ENCODE measurements around the gene TIGAR. TPM values are rescaled to one million over a fixed set of nuclear protein-coding genes. Genes with fewer than 3 reads are reported as not detected.

TIGAR gene
- total and polyA plus RNA-seq, 2 of the 8 experiments (the other 6 are each of a cell fraction or from before 2014, with no cell fraction given), result 3.8 to 26.4 TPM

DNA sequence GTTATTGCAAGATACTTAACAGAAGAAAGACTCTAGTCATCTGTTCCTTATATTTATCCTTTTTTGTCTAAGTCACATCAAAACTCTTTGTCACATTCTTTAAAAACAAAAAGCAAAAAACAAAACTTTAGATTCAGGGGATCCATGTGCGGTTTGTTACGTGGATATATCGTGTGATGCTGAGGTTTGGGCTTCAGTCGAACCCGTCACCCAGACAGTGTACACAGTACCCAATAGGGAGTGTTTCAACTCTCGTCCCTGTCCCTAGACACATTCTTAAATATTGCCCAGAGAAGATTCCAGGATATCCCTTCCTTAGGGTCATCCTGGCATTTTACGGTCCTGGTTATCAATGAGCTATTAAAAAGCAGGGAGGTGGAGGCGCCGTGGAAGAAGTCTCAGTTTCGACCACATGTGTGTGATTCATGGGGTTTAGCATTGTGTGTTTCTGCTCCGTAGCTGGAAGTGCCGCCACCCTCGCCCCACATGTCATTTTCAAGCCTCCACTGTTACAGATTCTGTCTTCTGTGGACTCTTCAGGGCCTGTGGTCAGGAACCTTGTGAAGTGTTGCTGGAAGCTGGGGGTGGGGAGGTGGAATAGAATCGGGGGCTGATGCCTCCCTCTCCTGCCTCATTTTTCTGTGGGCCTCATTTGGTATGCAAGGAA, 27.6 kb upstream of the TIGAR start:
- Histone ChIP-seq H4K20me1 (replicated peaks in 1 of 2; ENCODE audit: control insufficient read depth in 1 of 2, insufficient read depth in 2 of 2, low read length in 2 of 2) (peaks cover 42 to 50% of the 10 kb centered on the region in 2 experiments), H3K56ac (replicated peaks; ENCODE audit: insufficient read length, low read depth, low read length) (no peak overlapping the region), H2BK5ac (ENCODE audit: low read depth, low read length) (0 out of 2 replicates have a peak overlapping the region, but pooled peaks have one; percentile 28), H2BK15ac (ENCODE audit: low read length) (no peak overlapping the region), H2AK5ac (ENCODE audit: low read depth, low read length) (no peak overlapping the region), H3K4me2 (ENCODE audit: insufficient read depth in 1 of 2, low read depth in 2 of 2, low read length in 2 of 2) (no peak overlapping the region), H2BK120ac (replicated peaks; ENCODE audit: low read depth, low read length) (no peak overlapping the region), H3K23me2 (ENCODE audit: low read depth, low read length) (no peaks in the 10 kb centered on the region), H3K4me1 (replicated peaks in 1 of 4; ENCODE audit: control insufficient read depth in 3 of 4, insufficient read depth in 4 of 4, low read length in 3 of 4) (peaks cover 0 to 9% (median 0%) of the 10 kb centered on the region in 4 experiments; a peak in 4 of 7 replicates), H2AFZ (ENCODE audit: low read length) (no peak overlapping the region), H4K5ac (ENCODE audit: insufficient read length, low read depth, low read length) (no peak overlapping the region), H3K79me1 (ENCODE audit: low read depth, low read length) (peaks cover 7% of the 10 kb centered on the region), H3K4me3 (ENCODE audit: extremely low read depth in 1 of 4, insufficient read depth in 2 of 4, low read depth in 3 of 4, low read length in 4 of 4) (no peak overlapping the region), H3K9ac (replicated peaks in 1 of 4; ENCODE audit: extremely low read depth in 1 of 4, low read depth in 3 of 4, low read length in 3 of 4) (no peak overlapping the region), H3K27me3 (replicated peaks in 1 of 4; ENCODE audit: control insufficient read depth in 3 of 4, extremely low read depth in 1 of 4, insufficient read depth in 3 of 4, low read length in 3 of 4) (no peaks in the 10 kb centered on the region), H4K8ac (ENCODE audit: extremely low read depth, insufficient read depth, low read length) (no peak overlapping the region; the same call in 1 of the 2 replicates), H3K4ac (replicated peaks; ENCODE audit: insufficient read length, low read depth, low read length) (no peak overlapping the region), H2BK20ac (ENCODE audit: low read length) (no peak overlapping the region), H2BK12ac (ENCODE audit: low read depth, low read length) (no peak overlapping the region), H3K23ac (ENCODE audit: insufficient read length) (no peak overlapping the region), H3K27ac (ENCODE audit: low read depth, low read length) (no peak overlapping the region), H3K14ac (ENCODE audit: insufficient read length) (no peak overlapping the region), H3K9me3 (ENCODE audit: insufficient read depth in 2 of 2, low read depth in 1 of 2, low read length in 1 of 2) (no peaks in the 10 kb centered on the region), H3K79me2 (ENCODE audit: control insufficient read depth in 1 of 2, insufficient read depth in 2 of 2, low read length in 2 of 2) (peaks cover 3 to 72% of the 10 kb centered on the region in 2 experiments), H4K91ac (replicated peaks; ENCODE audit: insufficient read length, low read length) (no peak overlapping the region), H3K18ac (ENCODE audit: extremely low read depth, low read length) (no peak overlapping the region), H3K36me3 (ENCODE audit: control insufficient read depth in 2 of 4, insufficient read depth in 4 of 4, low read length in 3 of 4) (peaks cover 17 to 92% (median 58%) of the 10 kb centered on the region in 4 experiments)
- 96% methylated on average over 13 of the region's 14 CpGs; no CpG with 5 or more reads in 1 of the 2 experiments for WGBS, 2 experiments (ENCODE audit: extremely low coverage in 1 of 2, insufficient coverage in 1 of 2, insufficient read length in 1 of 2, insufficient replicate concordance in 2 of 2, low coverage in 1 of 2, low lambda C conversion rate in 2 of 2, missing lambda C conversion rate in 1 of 2)
- POLR2A ChIA-PET (ENCODE audit: partially characterized antibody), result interaction anchor here (0.6 to 29.3 kb wide), 3 partner anchors 4 to 96 kb away, joined by 3 to 531 read pairs (median 531); partner anchors contain the start of gene CCND2
- DNase-seq (ENCODE audit: low read depth in 1 of 2, low spot score in 2 of 2) (no peak), FAIRE-seq (no peak)
- CTCF ChIA-PET (ENCODE audit: partially characterized antibody), result interaction anchor here (1.3 to 3.4 kb wide), 4 partner anchors 10 to 16 kb away, joined by 5 to 20 read pairs (median 10); no protein-coding TSS in a partner anchor
- TF ChIP-seq KDM4A (IDR thresholded peaks at IDR 0.05; ENCODE audit: low read depth, low read length, severe bottlenecking), result no peak
- TF ChIP-seq TAF1 (IDR thresholded peaks at IDR 0.05; ENCODE audit: low read depth, low read length), result no peak
- TF ChIP-seq ZNF274 (IDR thresholded peaks at IDR 0.05; ENCODE audit: borderline replicate concordance, extremely low read depth, low read length), result no peak
- TF ChIP-seq RXRA (IDR thresholded peaks at IDR 0.05; ENCODE audit: insufficient read depth, low read depth, low read length), result no peak
- no peak for TF ChIP-seq BRCA1 (IDR thresholded peaks at IDR 0.05; ENCODE audit: low read depth, low read length)
- TF ChIP-seq JUN (IDR thresholded peaks at IDR 0.05; ENCODE audit: low read depth, low read length), result no peak
- no peak for TF ChIP-seq TCF12 (IDR thresholded peaks at IDR 0.05; ENCODE audit: low read depth, low read length)
- TF ChIP-seq GABPA (IDR thresholded peaks at IDR 0.05; ENCODE audit: borderline replicate concordance, insufficient read depth, low read length), result no peak
- TF ChIP-seq CREB1 (IDR thresholded peaks at IDR 0.05), result no peak
- TF ChIP-seq, protein P1, sequence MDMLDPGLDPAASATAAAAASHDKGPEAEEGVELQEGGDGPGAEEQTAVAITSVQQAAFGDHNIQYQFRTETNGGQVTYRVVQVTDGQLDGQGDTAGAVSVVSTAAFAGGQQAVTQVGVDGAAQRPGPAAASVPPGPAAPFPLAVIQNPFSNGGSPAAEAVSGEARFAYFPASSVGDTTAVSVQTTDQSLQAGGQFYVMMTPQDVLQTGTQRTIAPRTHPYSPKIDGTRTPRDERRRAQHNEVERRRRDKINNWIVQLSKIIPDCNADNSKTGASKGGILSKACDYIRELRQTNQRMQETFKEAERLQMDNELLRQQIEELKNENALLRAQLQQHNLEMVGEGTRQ (IDR thresholded peaks at IDR 0.05; ENCODE audit: low read length), result no peak
- TF ChIP-seq MAFK (IDR thresholded peaks at IDR 0.05; ENCODE audit: low read depth, low read length), result no peak
- no peak for TF ChIP-seq CBX8 (IDR thresholded peaks at IDR 0.05; ENCODE audit: borderline replicate concordance, low read depth, low read length)
